Renal pelvis (tissue), 4 donors: ENCODE measurements around the gene RNASE7. TPM values are rescaled to one million over a fixed set of nuclear protein-coding genes. Genes with fewer than 3 reads are reported as not detected.

ENCODE experiments used
- DNase-seq: peaks from one replicate; pipeline ENCODE4 v3.0.0-alpha.2; 2013
- polyA plus RNA-seq, 3 donors: library from polyadenylated mRNA; unstranded; fragments of 120-200 nt; gene quantifications; one replicate each; pipeline ENCODE4 v1.2.1, GENCODE V29; 2013; ENCODE audit not compliant: insufficient read length in 3 of 3

RNASE7 gene
- polyA plus RNA-seq, 3 donors, result 0.31 to 1.3 (median 0.83) TPM

DNA sequence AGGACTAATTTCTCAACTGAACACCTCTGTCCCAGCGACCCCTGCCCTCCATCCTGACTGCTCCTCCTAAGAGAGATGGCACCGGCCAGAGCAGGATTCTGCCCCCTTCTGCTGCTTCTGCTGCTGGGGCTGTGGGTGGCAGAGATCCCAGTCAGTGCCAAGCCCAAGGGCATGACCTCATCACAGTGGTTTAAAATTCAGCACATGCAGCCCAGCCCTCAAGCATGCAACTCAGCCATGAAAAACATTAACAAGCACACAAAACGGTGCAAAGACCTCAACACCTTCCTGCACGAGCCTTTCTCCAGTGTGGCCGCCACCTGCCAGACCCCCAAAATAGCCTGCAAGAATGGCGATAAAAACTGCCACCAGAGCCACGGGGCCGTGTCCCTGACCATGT, 756 bp downstream of the RNASE7 start:
- no peak for DNase-seq

DNA sequence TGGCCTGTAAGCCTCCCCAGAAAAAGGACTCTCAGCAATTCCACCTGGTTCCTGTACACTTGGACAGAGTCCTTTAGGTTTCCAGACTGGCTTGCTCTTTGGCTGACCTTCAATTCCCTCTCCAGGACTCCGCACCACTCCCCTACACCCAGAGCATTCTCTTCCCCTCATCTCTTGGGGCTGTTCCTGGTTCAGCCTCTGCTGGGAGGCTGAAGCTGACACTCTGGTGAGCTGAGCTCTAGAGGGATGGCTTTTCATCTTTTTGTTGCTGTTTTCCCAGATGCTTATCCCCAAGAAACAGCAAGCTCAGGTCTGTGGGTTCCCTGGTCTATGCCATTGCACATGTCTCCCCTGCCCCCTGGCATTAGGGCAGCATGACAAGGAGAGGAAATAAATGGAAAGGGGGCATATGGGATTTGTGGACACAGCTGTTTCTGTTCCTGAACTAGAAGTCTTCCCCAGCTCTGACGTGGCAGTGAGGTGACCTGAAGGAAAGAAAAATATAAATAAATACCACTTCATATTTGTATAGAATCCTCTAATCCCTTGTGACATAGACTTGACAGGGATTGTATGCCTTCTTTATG, 1.3 kb downstream of the RNASE7 start:
- DNase-seq, result no peak

DNA sequence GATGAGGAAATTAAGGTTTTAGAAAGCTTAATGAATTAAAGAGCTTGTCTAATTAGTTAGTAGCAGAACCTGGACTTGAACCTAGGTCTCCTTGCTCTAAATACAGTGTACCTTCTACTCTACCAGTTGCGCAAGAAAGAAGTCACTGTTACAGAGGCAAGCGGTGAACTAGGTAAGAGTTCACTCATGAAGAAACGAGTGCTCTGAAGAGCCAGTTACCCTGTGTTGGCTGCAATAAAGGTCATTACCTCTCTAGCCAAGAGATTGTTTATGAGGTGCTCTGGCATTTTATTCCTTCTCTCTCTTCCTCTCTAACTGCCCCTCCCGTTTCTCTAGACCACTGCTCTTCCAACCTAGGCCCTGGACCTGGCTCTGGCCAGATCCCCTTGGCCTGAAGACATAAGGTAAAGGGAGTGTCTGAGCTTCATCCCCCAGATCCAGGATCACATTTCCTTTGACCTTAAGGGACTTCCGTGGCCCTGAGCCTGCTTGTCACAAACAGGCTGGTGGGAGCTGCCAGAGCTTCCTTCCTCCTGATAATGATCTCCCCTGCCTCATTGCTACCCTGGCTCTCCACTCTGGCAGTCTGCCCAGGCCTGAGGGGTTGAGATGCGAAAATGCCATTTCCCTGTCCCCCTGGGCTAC, 1.9 kb downstream of the RNASE7 start:
- DNase-seq, result peak; percentile 28

DNA sequence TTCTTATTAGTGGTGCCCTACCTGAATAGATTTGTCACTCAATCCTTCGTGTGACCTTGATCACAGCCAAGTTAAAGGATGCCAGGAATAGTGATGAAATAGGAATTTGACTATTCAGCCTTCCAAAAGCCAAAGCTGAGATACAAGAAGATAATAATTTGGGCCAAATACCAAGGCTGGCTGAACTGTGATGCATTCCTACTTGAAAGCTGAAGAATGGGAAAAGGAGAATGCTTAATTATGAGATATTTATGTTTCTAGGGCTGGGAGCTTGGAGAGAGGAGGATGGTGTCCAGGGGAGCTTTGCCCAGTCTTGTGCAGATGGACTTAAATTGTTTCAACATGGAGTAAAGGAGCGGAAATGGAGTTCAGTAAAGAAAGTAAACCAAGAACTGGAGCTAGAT, 5.2 kb downstream of the RNASE7 start:
- DNase-seq, result no peak

DNA sequence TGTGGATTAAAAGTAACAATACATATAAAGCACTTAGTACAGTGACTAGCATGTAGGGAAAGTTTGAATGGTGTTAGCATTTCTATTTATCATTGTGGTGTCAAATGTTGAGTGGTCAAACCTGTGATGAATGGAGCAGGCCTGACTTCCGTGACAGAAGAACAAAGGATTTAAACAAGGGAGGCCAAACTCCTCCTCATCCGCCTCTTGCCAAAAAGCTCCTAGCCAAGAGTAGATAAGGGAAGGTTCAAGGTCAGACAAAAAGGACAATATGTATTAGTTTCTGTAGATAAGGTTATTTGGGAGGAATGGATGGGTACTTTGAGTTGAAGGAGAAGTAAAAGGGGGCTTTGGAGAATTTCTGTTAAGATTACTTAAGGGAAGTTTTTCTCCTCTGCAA, 6.5 kb downstream of the RNASE7 start:
- DNase-seq, result no peak

DNA sequence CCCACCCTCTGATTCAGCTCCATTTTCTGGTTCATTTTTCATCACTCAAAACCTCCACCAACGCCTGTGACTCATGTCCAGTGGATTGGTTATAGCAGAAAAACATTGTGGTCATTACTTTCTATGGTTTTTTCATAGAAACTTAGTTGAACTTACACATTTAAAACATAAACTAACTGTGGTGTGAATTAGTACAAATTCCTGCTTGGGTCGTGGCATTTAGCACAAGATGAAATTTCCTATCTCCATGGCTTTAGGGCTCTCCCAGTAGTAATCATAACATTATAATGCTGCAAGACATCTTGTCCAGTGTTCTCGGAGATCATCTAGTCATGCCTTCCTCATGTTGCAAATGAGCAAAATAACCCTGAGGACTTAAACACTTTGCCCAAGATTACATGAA, 7.1 kb downstream of the RNASE7 start:
- no peak for DNase-seq

DNA sequence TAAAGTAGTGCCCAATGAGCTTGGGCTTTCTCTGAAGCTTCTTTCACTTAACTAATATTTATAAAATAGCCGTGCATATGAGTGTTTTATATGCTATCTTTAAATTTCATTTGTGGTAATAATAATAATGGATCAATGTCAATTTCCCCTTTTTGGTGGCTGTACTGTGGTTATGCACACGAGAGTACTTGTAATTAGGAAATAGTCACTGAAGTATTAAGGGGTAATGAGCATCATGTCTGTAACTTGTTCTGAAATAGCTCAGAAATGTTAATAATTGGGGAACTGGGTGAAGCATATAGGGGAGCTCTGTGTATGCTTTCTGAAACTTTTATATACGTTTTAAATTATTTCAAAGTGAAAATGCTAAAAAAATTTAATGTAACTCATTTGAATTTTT, 8.4 kb downstream of the RNASE7 start:
- no peak for DNase-seq

DNA sequence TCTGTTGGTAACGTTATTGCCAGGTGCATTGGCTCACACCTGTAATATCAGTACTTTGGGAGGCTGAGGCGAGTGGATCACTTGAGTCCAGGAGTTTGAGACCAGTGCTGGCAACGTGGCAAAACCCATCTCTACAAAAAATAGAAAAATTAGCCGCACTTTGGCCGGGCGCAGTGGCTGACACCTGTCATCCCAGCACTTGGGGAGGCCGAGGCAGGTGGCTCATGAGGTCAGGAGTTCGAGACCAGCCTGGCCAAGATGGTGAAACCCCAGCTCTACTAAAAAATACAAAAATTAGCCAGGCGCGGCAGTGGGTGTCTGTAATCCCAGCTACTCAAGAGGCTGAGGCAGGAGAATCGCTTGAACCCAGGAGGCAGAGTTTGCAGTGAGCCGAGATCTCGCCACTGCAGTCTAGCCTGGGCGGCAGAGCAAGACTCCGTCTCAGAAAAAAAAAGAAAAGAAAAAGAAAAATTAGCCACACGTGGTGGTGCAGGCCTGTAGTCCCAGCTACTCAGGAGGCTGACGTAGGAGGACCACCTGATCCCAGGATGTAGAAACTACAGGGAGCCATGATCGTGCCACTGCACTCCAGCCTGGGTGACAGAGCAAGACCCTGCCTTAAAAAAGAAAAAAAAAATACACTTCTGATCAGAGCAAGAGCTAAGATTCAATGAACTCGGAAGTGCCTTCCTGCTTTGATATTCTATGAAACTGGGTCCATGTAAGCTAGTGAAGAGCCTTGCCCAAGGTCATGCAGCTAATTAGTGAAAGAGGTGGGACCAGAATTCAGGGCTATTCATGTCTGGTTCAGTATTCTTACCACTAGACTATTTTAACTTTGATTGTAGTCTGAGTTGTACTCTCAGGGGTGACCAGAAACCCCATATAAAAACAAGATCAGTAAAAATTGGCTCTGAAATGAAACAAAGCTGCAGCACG, 11.3 kb downstream of the RNASE7 start:
- no peak for DNase-seq

DNA sequence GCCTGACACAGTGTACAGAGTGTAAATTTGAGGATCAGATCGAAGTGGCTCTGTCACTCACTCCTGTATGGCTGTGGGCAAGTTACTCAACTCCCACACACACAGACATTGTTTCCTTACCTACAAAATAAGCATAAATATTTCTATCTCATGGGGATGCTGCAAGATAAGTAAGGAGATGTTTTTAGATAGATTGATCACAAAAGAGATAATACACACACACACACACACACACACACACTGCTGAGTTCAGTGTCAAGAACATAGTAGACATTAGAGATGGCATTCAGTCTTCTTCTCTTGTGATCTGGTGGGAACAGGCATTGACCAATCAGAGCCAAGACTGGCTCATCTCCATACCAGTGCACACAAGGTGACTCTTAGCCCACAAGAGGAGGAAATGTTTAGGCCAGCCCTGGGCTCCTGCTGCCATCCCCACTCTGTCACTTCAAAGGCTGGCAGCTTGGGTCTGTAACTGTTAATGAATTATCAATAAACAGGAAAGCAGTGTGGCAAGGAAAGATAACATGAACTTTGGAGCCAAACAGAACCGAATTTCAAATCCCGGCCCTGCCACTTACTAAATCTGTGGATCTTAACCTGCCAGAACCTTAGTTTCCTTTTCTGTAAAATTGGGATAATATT, 12.1 kb downstream of the RNASE7 start:
- DNase-seq, result no peak

DNA sequence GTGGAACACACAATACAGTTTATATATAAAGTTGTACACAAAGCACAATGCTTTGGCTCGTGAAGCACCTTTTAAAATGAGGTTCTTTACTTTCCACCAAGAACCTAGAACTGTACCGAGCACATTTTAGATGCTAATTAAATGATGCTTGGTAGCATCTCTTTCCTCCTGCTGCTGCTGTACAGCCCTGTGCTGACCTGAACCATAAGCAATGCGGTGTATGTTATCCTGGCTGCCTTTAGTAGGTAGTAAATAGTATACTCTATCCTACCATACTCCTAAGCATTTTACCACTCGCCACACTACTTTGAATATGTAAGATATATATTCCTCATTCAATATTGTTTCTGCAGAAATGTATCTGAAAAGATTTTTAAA, 12.6 kb downstream of the RNASE7 start:
- DNase-seq, result no peak

DNA sequence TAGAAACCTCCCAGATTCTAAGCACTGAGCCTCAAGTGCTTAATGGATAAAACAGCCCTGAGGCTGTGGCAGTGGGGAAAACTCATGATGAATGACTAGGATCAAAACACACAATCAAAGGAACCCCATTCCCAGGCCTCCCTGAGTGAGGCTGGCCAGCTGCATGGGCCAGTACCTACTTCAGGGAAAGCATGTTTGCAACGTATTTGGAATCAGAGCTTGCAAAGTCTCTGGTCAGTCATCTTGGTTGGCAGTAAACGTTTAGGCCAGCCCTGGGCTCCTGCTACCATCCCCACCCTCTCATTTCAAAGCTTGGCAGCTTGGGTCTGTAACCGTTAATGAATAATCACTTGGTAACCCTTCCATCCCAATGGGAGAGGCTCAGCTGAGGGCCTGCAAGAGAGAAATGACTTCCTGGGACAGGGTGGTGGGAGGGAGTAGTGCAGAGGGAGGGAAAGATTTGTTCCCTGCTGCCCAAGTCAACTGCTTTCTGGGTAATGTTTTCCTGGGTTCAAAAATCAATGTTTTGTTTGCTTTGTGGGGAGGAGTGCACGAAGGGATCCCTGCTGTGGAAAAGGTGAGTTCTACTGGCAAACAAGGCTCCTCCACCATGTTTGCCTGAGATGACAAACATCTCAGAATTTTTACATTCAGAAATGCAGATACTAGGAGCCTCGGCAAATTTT, 13.4 kb downstream of the RNASE7 start:
- no peak for DNase-seq

DNA sequence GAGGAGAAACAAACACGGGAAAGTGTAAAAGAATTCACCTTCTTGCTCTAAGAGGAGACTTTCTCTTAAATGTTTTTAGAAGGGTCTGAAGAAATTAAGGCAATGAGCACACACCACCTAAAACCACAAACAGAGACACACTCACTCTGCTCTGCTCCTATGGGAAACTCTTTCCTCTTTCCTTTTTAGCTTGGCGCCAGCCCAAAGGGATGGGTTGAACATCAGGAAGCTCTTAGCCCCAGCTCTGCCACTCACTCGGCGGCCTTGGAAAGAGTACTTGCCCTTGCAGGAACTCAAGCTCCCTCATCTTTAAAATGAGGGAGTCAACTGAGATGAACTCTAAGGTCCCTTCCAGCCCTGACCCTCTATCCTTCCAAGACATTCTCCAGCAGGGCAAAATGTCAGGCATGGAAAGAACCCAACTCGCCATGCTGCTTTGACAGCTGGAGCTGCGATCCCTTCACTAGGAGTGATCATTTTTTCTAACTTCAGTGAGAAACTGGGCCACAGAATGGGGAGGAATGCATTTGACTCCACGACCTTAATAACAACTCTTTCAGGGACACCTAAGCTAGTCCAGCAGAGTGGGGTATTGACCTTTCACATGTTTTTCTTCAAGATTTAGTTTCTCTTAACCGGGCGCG, 14.5 kb downstream of the RNASE7 start:
- DNase-seq, result no peak

DNA sequence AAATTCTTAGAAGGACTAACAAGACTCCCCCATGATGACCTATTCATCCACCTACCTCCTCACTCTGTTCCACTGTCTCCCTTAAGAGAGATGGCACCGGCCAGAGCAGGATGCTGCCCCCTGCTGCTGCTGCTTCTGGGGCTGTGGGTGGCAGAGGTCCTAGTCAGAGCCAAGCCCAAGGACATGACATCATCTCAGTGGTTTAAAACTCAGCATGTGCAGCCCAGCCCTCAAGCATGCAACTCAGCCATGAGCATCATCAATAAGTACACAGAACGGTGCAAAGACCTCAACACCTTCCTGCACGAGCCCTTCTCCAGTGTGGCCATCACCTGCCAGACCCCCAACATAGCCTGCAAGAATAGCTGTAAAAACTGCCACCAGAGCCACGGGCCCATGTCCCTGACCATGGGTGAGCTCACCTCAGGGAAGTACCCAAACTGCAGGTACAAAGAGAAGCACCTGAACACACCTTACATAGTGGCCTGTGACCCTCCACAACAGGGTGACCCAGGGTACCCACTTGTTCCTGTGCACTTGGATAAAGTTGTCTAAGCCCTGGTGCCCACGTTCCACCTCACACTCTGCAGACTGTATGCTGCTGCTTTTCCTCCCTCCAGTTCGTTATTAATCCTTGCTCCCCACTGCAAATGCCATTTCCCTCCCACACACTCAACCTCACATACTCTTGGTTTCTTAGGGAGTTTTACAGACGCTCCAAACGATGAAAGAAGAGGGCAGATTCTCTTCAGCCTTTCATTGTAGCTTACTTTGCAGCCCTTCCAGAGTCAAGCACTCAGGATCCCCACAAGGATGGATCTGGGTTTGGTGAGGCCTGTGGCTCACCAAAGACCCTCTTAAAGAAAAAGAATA, 15.9 kb downstream of the RNASE7 start, which contains the start of gene RNASE8:
Gene RNASE8 (plus strand): TSS at position 20 of the 873 bp plus-strand sequence. CDS start 71 bp downstream, at position 91.
- DNase-seq, result no peak

DNA sequence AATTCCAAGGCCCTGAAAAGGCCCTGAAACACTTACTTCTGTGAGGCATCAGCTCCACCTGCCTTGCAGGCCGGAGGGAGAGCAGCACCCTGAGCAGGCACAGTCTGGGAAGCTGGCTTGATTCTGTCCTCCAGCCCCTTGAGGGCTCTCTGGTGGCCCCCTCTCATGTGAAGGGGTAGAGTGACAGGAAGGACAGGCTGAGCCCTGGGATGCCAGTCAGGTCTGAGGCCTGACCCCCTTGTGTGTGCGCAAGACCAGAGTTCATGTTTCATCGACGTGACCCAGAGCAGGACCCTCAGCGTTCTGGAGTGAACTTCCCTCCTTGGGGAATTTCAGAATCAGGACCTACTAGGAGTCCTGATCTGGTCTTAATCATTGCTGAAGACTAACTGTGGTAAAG, 16.7 kb downstream of the RNASE7 start:
- DNase-seq, result no peak

DNA sequence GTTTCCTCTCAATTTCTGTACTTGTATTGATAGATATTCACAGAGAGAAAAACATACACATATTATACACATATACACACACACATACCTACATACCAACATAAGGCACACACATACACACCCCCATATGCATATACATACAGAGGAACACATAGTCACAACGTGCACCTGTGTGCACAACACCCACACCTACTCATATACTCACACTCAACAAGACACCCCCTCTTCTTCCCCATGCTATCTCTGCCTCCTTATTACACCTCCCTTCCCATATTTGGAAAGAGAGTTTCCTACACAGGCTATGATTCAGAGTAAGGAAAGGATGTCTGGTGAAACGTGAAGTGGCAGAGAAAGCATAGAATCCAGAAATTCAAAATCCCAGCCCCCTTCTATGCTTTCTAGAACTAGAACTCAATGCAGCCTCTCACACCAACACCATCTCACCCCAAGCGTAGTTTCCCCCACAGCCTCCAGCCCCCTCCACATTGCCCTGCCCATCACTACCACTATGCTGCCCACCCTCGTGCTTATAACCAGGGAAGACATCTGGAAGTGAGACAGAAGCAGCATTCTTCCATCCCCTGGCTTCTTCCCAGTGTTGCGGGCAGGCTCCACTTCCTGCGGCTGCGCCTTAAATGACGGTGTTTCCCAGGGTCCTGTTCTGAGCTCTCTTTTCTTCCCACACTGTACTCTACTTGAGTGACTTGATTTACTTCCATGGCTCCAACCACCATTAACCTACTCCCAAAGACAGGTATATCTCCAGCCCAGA, 17.9 kb downstream of the RNASE7 start:
- no peak for DNase-seq

DNA sequence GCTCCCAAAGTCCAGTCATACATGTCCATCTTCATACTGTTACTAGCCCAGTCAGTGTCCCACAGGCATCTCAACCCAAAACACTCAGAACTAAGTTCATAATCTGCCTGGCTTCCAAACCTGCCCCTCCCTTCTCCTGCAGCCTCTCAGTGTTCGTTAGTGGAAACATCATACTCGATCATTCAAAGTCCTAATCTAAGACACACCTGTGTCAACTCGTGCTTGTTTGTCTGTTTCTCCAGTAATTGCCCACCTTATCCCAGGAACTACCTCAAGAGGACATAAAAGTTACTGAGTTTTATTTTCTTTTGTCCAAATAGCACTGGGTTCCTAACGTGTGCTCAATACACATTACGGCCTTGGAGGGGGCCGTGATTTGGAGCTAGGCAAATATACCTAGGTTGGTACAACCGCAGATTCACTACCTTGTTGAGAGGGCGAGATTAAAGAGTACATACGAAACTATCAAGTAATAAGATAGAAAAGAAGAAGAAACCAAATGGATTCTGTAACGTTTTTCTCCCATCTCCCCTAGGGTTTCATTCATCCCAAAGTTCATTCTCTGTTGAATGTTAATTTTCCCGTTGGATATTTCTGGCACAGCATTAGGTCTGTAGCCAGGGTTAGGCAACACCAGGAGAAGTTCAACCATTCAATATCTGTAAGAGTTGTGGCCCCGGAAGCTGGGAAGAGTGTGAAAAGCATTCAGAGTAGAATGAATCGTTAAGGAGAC, 18.6 kb downstream of the RNASE7 start:
- no peak for DNase-seq

DNA sequence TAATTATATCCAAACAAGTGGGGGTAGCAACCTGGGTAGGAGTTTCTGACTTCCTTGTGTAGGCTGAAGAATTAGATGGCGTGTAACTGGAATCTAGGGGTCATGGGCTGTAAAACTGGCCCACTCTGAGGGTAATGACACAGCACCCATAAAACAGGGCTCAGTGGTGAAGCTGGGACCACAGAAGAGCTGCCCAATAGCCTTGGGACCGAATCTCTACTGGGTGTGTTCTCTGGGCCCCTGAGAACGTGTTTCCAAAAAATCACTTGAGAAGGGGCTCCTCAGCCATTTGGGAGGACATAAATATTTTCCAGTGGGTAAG, 19.1 kb downstream of the RNASE7 start:
- DNase-seq, result no peak

DNA sequence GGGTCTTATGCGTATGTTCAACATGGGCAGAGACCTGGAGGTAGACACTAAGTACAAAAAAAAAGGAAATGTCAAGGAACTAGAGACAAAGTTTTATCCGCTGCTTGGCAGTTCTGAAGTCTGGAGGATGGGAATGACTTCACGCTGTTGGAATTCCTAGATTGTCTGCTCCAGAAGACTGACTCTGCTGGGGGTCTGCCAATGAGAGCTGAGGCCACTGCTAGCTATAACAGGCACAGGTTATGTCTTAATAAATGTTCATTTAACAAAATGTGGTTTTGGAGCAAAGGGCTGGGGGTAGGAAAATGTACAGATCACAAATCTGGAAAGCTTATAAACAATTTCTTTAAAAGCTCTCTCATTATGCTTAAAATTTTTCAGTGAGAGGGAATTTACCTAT, 21.3 kb downstream of the RNASE7 start:
- DNase-seq, result peak; percentile 28
